Measurements from ENCODE around the gene JPH4. TPM values are rescaled to one million over a fixed set of nuclear protein-coding genes. Genes with fewer than 3 reads are reported as not detected.

Gene JPH4
- total and polyA plus RNA-seq, 2 of the 8 experiments (the other 6 are each of a cell fraction or from before 2014, with no cell fraction given): 23.9 to 46.7 TPM

GRCh38 chr14:23542261-23542660, 36.3 kb downstream of the JPH4 start (continued):
- TF ChIP-seq CTBP2 (IDR thresholded peaks at IDR 0.05; ENCODE audit: borderline replicate concordance, insufficient read depth, insufficient read length, low read length): no peak

Data from H1 (cell line).